A549 (cell line): Measurements from ENCODE around the gene SLC35A2. TPM values are rescaled to one million over a fixed set of nuclear protein-coding genes. Genes with fewer than 3 reads are reported as not detected.

ENCODE experiments used
- ATAC-seq, 2 experiments: fragments of 200-7000 bp in 1 of 2; fragments of >200 bp in 1 of 2; cut with Nextera tagmentation in 1 of 2; cut with Tn5 transposase in 1 of 2; 3 replicates each; pipeline versions ENCODE4 v1.8.0 to v1.9.1; 2018 to 2020; ENCODE audit warnings: mild to moderate bottlenecking in 1 of 2, moderate library complexity in 1 of 2
- CTCF ChIA-PET: fragments of 300-600 bp; sonication (Branson Sonifier 250); formaldehyde crosslinking; extraction: SDS; loops from one replicate; lab custom pipeline; 2021; ENCODE audit warnings: antibody characterized with exemption, inconsistent platforms; lab: Yijun Ruan, JAX
- POLR2A ChIA-PET: fragments of 350-600 bp; formaldehyde crosslinking; extraction: SDS; loops from one replicate; lab custom pipeline; 2021; ENCODE audit warnings: antibody characterized with exemption, inconsistent platforms; lab: Yijun Ruan, JAX
- DNase-seq, 2 experiments: peaks; one replicate each; pipeline versions ENCODE4 v3.0.0 to v3.0.0-alpha.2; 2011 to 2016; ENCODE audit warnings: low read depth in 1 of 2, low spot score in 1 of 2
- FAIRE-seq: peaks from 2 replicates; lab custom pipeline; 2011; peaks lifted over from hg19 to GRCh38; lab: Jason Lieb, UNC
- H3K27ac ChIP-seq, 2 experiments: fragments of >200 bp; sonication (Bioruptor Twin); formaldehyde crosslinking; 3 replicates each; pipeline ENCODE4 v1.5.1; 2016 to 2017
- H3K4me1 ChIP-seq: fragments of >200 bp; sonication (Bioruptor Twin); formaldehyde crosslinking; 3 replicates; pipeline ENCODE4 v1.6.1; 2016
- H3K4me2 ChIP-seq: fragments of >200 bp; sonication (Bioruptor Twin); formaldehyde crosslinking; 3 replicates; pipeline ENCODE4 v1.6.1; 2016
- H3K4me3 ChIP-seq: fragments of >200 bp; sonication (Bioruptor Twin); formaldehyde crosslinking; 3 replicates; pipeline ENCODE4 v1.5.1; 2016
- H3K9me3 ChIP-seq: fragments of >200 bp; sonication (Bioruptor Twin); formaldehyde crosslinking; 3 replicates; pipeline ENCODE4 v1.6.1; 2016
- ATOH8 ChIP-seq: fragments of 250-450 bp; sonication (Bioruptor Pico); IDR thresholded peaks from 2 replicates; pipeline ENCODE4 v1.5.0; 2020; ENCODE audit warnings: low read depth, mild to moderate bottlenecking, moderate library complexity
- CBX8 ChIP-seq: fragments of 200-600 bp; sonication (generic); IDR thresholded peaks from 2 replicates; pipeline ENCODE4 v1.6.1; 2016
- CEBPB ChIP-seq, 2 experiments: fragments of >200 bp in 1 of 2; sonication (Bioruptor Twin) in 1 of 2; formaldehyde crosslinking in 1 of 2; IDR thresholded peaks; 2 replicates each; pipeline ENCODE4 v1.6.1; 2012 to 2016
- CHD4 ChIP-seq: fragments of 200-600 bp; sonication (generic); IDR thresholded peaks from 2 replicates; pipeline ENCODE4 v1.6.1; 2016; ENCODE audit warnings: antibody characterized with exemption, mild to moderate bottlenecking, borderline replicate concordance
- E2F6 ChIP-seq: IDR thresholded peaks from 2 replicates; pipeline ENCODE4 v1.6.1; 2012; ENCODE audit warnings: low read depth, borderline replicate concordance
- EHF ChIP-seq: fragments of 250-450 bp; sonication (Bioruptor Pico); IDR thresholded peaks from 2 replicates; pipeline ENCODE4 v1.5.0; 2020; ENCODE audit warnings: mild to moderate bottlenecking
- ELK1 ChIP-seq: fragments of 150-350 bp; IDR thresholded peaks from 2 replicates; pipeline ENCODE4 v1.6.1; 2014; ENCODE audit warnings: low read depth, mild to moderate bottlenecking, low read length
- EP300 ChIP-seq, 2 experiments: fragments of >200 bp; sonication (Bioruptor Twin); formaldehyde crosslinking; IDR thresholded peaks; 2 replicates in 1 of 2; 3 replicates in 1 of 2; pipeline ENCODE4 v1.6.1; 2016 to 2017
- FOSL2 ChIP-seq, 2 experiments: fragments of 450-650 bp in 1 of 2; fragments of >200 bp in 1 of 2; sonication (Bioruptor Twin) in 1 of 2; formaldehyde crosslinking; IDR thresholded peaks; 2 replicates each; pipeline versions ENCODE4 v1.5.0 to v1.6.1; 2016 to 2020; ENCODE audit warnings: mild to moderate bottlenecking in 1 of 2, moderate library complexity in 1 of 2
- GATA3 ChIP-seq: IDR thresholded peaks from 2 replicates; pipeline ENCODE4 v1.6.1; 2012; ENCODE audit warnings: borderline replicate concordance
- HDAC2 ChIP-seq: fragments of 200-600 bp; sonication (generic); IDR thresholded peaks from 2 replicates; pipeline ENCODE4 v1.6.1; 2016
- HEYL ChIP-seq: fragments of 250-450 bp; sonication (Bioruptor Pico); IDR thresholded peaks from 2 replicates; pipeline ENCODE4 v1.8.0; 2021; ENCODE audit warnings: mild to moderate bottlenecking, moderate library complexity
- HMGXB4 ChIP-seq: fragments of 250-450 bp; sonication (Bioruptor Pico); IDR thresholded peaks from 2 replicates; pipeline ENCODE4 v1.5.0; 2021; ENCODE audit warnings: mild to moderate bottlenecking, moderate library complexity, borderline replicate concordance
- JUNB ChIP-seq: fragments of >200 bp; sonication (Bioruptor Twin); formaldehyde crosslinking; IDR thresholded peaks from 2 replicates; pipeline ENCODE4 v1.6.1; 2016
- MAX ChIP-seq: IDR thresholded peaks from 2 replicates; pipeline ENCODE4 v1.6.1; 2012
- MAZ ChIP-seq: fragments of 150-350 bp; IDR thresholded peaks from 2 replicates; pipeline ENCODE4 v1.6.1; 2014; ENCODE audit warnings: antibody characterized with exemption, low read depth, low read length, borderline replicate concordance
- NPAS2 ChIP-seq: fragments of 250-450 bp; sonication (Bioruptor Pico); IDR thresholded peaks from 2 replicates; pipeline ENCODE4 v1.8.0; 2022; ENCODE audit warnings: mild to moderate bottlenecking, moderate library complexity, borderline replicate concordance
- PHF8 ChIP-seq: fragments of 200-600 bp; sonication (generic); IDR thresholded peaks from 2 replicates; pipeline ENCODE4 v1.6.1; 2016; ENCODE audit warnings: low read depth, mild to moderate bottlenecking, antibody characterized with exemption, moderate library complexity, borderline replicate concordance
- POLR2A ChIP-seq: IDR thresholded peaks from 2 replicates; pipeline ENCODE4 v1.6.1; 2012; ENCODE audit warnings: mild to moderate bottlenecking, low read length
- POLR2AphosphoS2 ChIP-seq: conservative IDR thresholded peaks from 2 replicates; pipeline ENCODE4 v1.6.1; 2012; ENCODE audit warnings: low read length, improper control_type of control experiment, inconsistent platforms
- REST ChIP-seq: fragments of 200-600 bp; sonication (generic); IDR thresholded peaks from 2 replicates; pipeline ENCODE4 v1.6.1; 2016; ENCODE audit warnings: antibody characterized with exemption, mild to moderate bottlenecking, moderate library complexity
- TFCP2L1 ChIP-seq: fragments of 250-450 bp; sonication (Bioruptor Pico); IDR thresholded peaks from 2 replicates; pipeline ENCODE4 v1.5.0; 2021; ENCODE audit warnings: mild to moderate bottlenecking
- TP53 ChIP-seq: fragments of 250-450 bp; sonication (Bioruptor Pico); IDR thresholded peaks from 2 replicates; pipeline ENCODE4 v1.5.0; 2021; ENCODE audit warnings: mild to moderate bottlenecking, moderate library complexity
- ZFP36 ChIP-seq: fragments of 450-650 bp; IDR thresholded peaks from 2 replicates; pipeline ENCODE4 v1.6.1; 2014; ENCODE audit warnings: borderline replicate concordance; ENCODE audit not compliant: partially characterized antibody
- ZNF302 ChIP-seq: fragments of 250-450 bp; sonication (Bioruptor Pico); IDR thresholded peaks from 2 replicates; pipeline ENCODE4 v1.9.0; 2021; ENCODE audit warnings: inconsistent platforms, mild to moderate bottlenecking, moderate library complexity
- WGBS: methylation state at CpG from one replicate; pipeline ENCODE4 v1.1.6; 2017; ENCODE audit errors: missing lambda C conversion rate; 5-methylcytosine and 5-hydroxymethylcytosine counted together
- polyA plus RNA-seq, 4 experiments: library from polyadenylated mRNA; depleted of rRNA in 3 of 4; stranded (reverse); fragments of >200 nt; fragmentation: RNase III in 1 of 4; extraction: RNeasy Plus Mini Kit Qiagen cat#74134 plus additional on column Dnase treatment in 1 of 4; gene quantifications; 2 replicates in 3 of 4; 3 replicates in 1 of 4; pipeline ENCODE4 v1.2.3, GENCODE V29; 2011 to 2017

SLC35A2 gene
- polyA plus RNA-seq, 2 of the 4 experiments (the other 2 are of a cell fraction): 39.4 to 50.2 TPM

- TF ChIP-seq HMGXB4 (CRISPR knock-in tag) (no peak), ATOH8 (no peak), TFCP2L1 (CRISPR knock-in tag) (no peak), CEBPB (IDR thresholded peaks at IDR 0.05) (no peak), JUNB (no peak), POLR2A (no peak), ZNF302 (CRISPR knock-in tag) (no peak), MAZ (no peak), POLR2AphosphoS2 (no peak), HDAC2 (no peak), CHD4 (no peak), GATA3 (no peak), E2F6 (no peak), FOSL2 (IDR thresholded peaks at IDR 0.05) (no peak), FOSL2 (CRISPR knock-in tag; IDR thresholded peaks at IDR 0.05) (no peak)
- 81% methylated on average over 1 of the region's 5 CpGs for WGBS
- no peak for DNase-seq
- no peak for ATAC-seq
- Histone ChIP-seq H3K4me2 (no peak overlapping the region), H3K4me1 (peaks cover 22% of the 10 kb centered on the region), H3K4me3 (no peak overlapping the region), H3K9me3 (no peaks in the 10 kb centered on the region), H3K27ac (no peak overlapping the region)
- ChIA-PET POLR2A (interaction anchor here (0.7 kb wide), 1 partner anchor 22 kb away, joined by 5 read pairs; no protein-coding TSS in a partner anchor), CTCF (interaction anchor here (0.6 to 0.9 kb wide), 2 partner anchors 20 to 158 kb away, joined by 3 read pairs; no protein-coding TSS in a partner anchor)
- no peak for FAIRE-seq
Observed at GRCh38 chrX:48913605-48914366, 2.3 kb upstream of the SLC35A2 start.

- 4% methylated on average over 12 of the region's 12 CpGs for WGBS
- Histone ChIP-seq H3K27ac (peak overlapping the region; percentile 81 to 94), H3K4me3 (peak overlapping the region; percentile 99), H3K4me1 (peaks cover 13% of the 10 kb centered on the region), H3K9me3 (no peaks in the 10 kb centered on the region), H3K4me2 (peak overlapping the region; percentile 84)
- CTCF ChIA-PET: interaction anchor here (0.7 to 1.7 kb wide), 3 partner anchors 8 to 263 kb away, joined by 3 to 5 read pairs (median 3); no protein-coding TSS in a partner anchor
- POLR2A ChIA-PET: interaction anchor here (1.2 to 2.7 kb wide), 4 partner anchors 8 to 109 kb away, joined by 5 to 15 read pairs (median 10); partner anchors contain the start of genes HDAC6, PQBP1 and TIMM17B
- ATAC-seq (peak in 1 of 2 experiments; percentile 3; a peak in 1 of 6 replicates), DNase-seq (no peak), FAIRE-seq (peak; percentile 80)
- no peak for TF ChIP-seq MAX
- TF ChIP-seq HEYL (CRISPR knock-in tag): no peak
- no peak for TF ChIP-seq POLR2AphosphoS2
- no peak for TF ChIP-seq PHF8
- TF ChIP-seq REST: no peak
- no peak for TF ChIP-seq ZFP36
- no peak for TF ChIP-seq MAZ
- TF ChIP-seq E2F6: no peak
- TF ChIP-seq EP300 (IDR thresholded peaks at IDR 0.05): no peak
- no peak for TF ChIP-seq ZNF302 (CRISPR knock-in tag)
- TF ChIP-seq NPAS2 (CRISPR knock-in tag): no peak
- no peak for TF ChIP-seq TP53
- no peak for TF ChIP-seq ELK1
- no peak for TF ChIP-seq EHF (CRISPR knock-in tag)
- no peak for TF ChIP-seq CBX8
Observed at GRCh38 chrX:48910926-48911411, 477 bp downstream of the SLC35A2 start.
